Thyroid gland (tissue), 4 donors: ENCODE results near the gene LMF2. TPM values are rescaled to one million over a fixed set of nuclear protein-coding genes. Genes with fewer than 3 reads are reported as not detected.
"Not testable (repeated sequence)": the region's sequence is repeated elsewhere in the genome, so short reads cannot be mapped to it uniquely, and the experiment has no call there.

Experiments used
- DNase-seq, 2 donors: peaks; one replicate each; pipeline ENCODE4 v3.0.0-alpha.2; 2019
- H3K27ac ChIP-seq, 3 donors: fragments of 200-600 bp; sonication (generic); 1 replicate in 2 of 3; 2 replicates in 1 of 3; pipeline ENCODE4 v1.5.1; 2016 to 2019; ENCODE audit warnings: mild to moderate bottlenecking in 1 of 3, moderate library complexity in 1 of 3
- H3K27me3 ChIP-seq: fragments of 200-600 bp; sonication (generic); one replicate; pipeline ENCODE4 v1.5.1; 2019
- H3K36me3 ChIP-seq, 2 donors: fragments of 200-600 bp; sonication (generic); one replicate each; pipeline ENCODE4 v1.5.1; 2016 to 2019
- H3K4me1 ChIP-seq, 2 donors: fragments of 200-600 bp; sonication (generic); one replicate each; pipeline ENCODE4 v1.5.1; 2017 to 2019
- H3K4me3 ChIP-seq, 3 donors: fragments of 200-600 bp; sonication (generic); replicated peaks in 1 of 3; 1 replicate in 2 of 3; 2 replicates in 1 of 3; pipeline ENCODE4 v1.5.1; 2016; ENCODE audit warnings: mild to moderate bottlenecking in 1 of 3
- H3K9me3 ChIP-seq: fragments of 200-600 bp; sonication (generic); one replicate; pipeline ENCODE4 v1.5.1; 2017
- CTCF ChIP-seq, 6 experiments: fragments of 200-600 bp in 3 of 6; fragments of 450-650 bp in 3 of 6; sonication (generic) in 3 of 6; IDR thresholded peaks; one replicate each; pipeline ENCODE4 v1.5.1; 2016 to 2019; ENCODE audit warnings: antibody characterized with exemption in 6 of 6, mild to moderate bottlenecking in 2 of 6, inconsistent platforms in 1 of 6, moderate library complexity in 1 of 6
- POLR2A ChIP-seq, 2 donors: fragments of 450-650 bp; IDR thresholded peaks; one replicate each; pipeline ENCODE4 v1.6.1; 2017; ENCODE audit warnings: antibody characterized with exemption in 2 of 2, mild to moderate bottlenecking in 2 of 2, moderate library complexity in 1 of 2
- WGBS, 2 donors: methylation state at CpG; one replicate each; pipeline ENCODE4 v1.1.5; 2017; 5-methylcytosine and 5-hydroxymethylcytosine counted together
- intact Hi-C: fragments of 100-400 bp; cut with DNase I; formaldehyde crosslinking; loops from one replicate; pipeline ENCODE4 v1.15.1; 2023
- total RNA-seq, 4 donors: library from RNA; depleted of rRNA; stranded (reverse); fragments of >200 nt; gene quantifications; one replicate each; pipeline ENCODE4 v1.2.3, GENCODE V29; 2016

Gene LMF2
- total RNA-seq, 4 donors from 2014 or later, result 53.2 to 117 (median 96.6) TPM

DNA sequence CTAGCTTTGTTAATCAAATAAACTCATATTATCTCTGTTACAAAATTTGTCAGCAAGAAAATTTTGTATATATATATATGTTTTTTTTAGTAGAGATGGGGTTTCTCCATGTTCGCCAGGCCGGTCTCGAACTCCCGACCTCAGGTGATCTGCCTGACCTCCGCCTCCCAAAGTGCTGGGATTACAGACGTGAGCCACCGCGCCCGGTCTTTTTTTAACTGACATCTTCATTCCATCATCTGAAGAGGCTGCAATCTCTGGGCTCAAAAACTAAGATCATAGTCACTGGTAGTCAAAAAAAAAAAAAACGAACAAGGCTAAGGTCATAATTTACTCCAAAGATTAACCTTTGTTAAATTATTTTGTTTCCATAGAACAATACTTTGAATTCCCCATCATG is 32.9 kb upstream of the LMF2 start:
- peak overlapping the region in 2 of 3 donors; percentile 91 to 96 for H3K27ac ChIP-seq
- intact Hi-C loops, result no loop called here
- peaks cover 13 to 54% of the 10 kb centered on the region in 2 donors for H3K4me1 ChIP-seq
- H3K4me3 ChIP-seq, result no peak overlapping the region
- TF ChIP-seq CTCF (IDR thresholded peaks at IDR 0.05), result no peak
- no peak for TF ChIP-seq POLR2A (IDR thresholded peaks at IDR 0.05)
- DNase-seq, result no peak
- H3K9me3 ChIP-seq, result no peaks in the 10 kb centered on the region
- no peaks in the 10 kb centered on the region for H3K36me3 ChIP-seq
- H3K27me3 ChIP-seq, result no peaks in the 10 kb centered on the region
- WGBS, 2 donors, result 82 to 83% methylated on average over 10 of the region's 10 CpGs

GRCh38 chr22:50537765-50538164 is 30.3 kb upstream of the LMF2 start:
- no peaks in the 10 kb centered on the region for H3K9me3 ChIP-seq
- TF ChIP-seq CTCF (IDR thresholded peaks at IDR 0.05) (no peak), POLR2A (IDR thresholded peaks at IDR 0.05) (no peak)
- H3K36me3 ChIP-seq, result no peaks in the 10 kb centered on the region
- peaks cover 12 to 58% of the 10 kb centered on the region in 2 donors for H3K4me1 ChIP-seq
- peak overlapping the region in 2 of 3 donors; percentile 91 to 96 for H3K27ac ChIP-seq
- 87 to 88% methylated on average over 13 of the region's 13 CpGs for WGBS, 2 donors
- H3K4me3 ChIP-seq, result no peak overlapping the region
- intact Hi-C loops, result no loop called here
- no peaks in the 10 kb centered on the region for H3K27me3 ChIP-seq
- DNase-seq, result no peak

DNA sequence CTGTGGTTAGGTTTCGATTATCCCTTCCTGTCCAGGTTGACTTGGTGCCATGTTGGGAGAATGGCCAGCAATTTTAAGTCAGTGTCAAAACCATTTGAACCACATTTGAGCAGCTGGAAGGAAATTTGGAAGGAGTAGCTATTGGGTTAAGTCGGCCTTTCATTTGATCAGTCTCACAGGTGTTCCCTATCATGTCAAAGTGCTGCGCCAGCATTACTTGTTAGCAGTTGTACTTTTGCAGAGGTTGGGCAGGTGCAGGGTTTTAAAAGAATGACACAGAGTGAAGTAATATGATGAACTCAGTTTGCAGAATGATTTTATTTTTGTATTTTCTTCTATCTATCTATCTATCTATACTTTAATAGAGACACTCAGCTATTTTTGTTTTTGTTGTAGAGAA is 28.7 kb upstream of the LMF2 start:
- no peaks in the 10 kb centered on the region for H3K36me3 ChIP-seq
- H3K27me3 ChIP-seq, result no peaks in the 10 kb centered on the region
- no peak overlapping the region for H3K27ac ChIP-seq
- intact Hi-C loops, result no loop called here
- H3K4me3 ChIP-seq, result no peak overlapping the region
- no peak for DNase-seq
- TF ChIP-seq POLR2A (IDR thresholded peaks at IDR 0.05) (no peak), CTCF (IDR thresholded peaks at IDR 0.05) (no peak)
- 87 to 88% methylated on average over 3 of the region's 3 CpGs for WGBS, 2 donors
- H3K4me1 ChIP-seq, result peaks cover 21 to 56% of the 10 kb centered on the region in 2 donors
- H3K9me3 ChIP-seq, result no peaks in the 10 kb centered on the region

- Histone ChIP-seq H3K27me3 (no peaks in the 10 kb centered on the region), H3K4me1 (peaks cover 29 to 50% of the 10 kb centered on the region in 2 donors), H3K36me3 (no peaks in the 10 kb centered on the region), H3K9me3 (no peaks in the 10 kb centered on the region), H3K4me3 (no peak overlapping the region), H3K27ac (peak overlapping the region in 1 of 3 donors; percentile 60)
- DNase-seq, result no peak
- intact Hi-C loops, result no loop called here
- 80% methylated on average over 8 of the region's 8 CpGs for WGBS, 2 donors
- TF ChIP-seq CTCF (IDR thresholded peaks at IDR 0.05), result no peak
- TF ChIP-seq POLR2A (IDR thresholded peaks at IDR 0.05), result no peak
Measured at GRCh38 chr22:50535113-50535512, 27.6 kb upstream of the LMF2 start.

GRCh38 chr22:50533856-50534711 is 26.6 kb upstream of the LMF2 start:
- Histone ChIP-seq H3K27ac (peak overlapping the region; percentile 1 to 99 (median 35)), H3K4me1 (peaks cover 25 to 46% of the 10 kb centered on the region in 2 donors)
- H3K9me3 ChIP-seq, H3K27me3 ChIP-seq, H3K36me3 ChIP-seq, intact Hi-C loops, H3K4me3 ChIP-seq: not testable (repeated sequence)
- peak in 1 of 2 donors; percentile 66 for TF ChIP-seq POLR2A (IDR thresholded peaks at IDR 0.05)
- 34 to 43% methylated on average over 21 of the region's 21 CpGs for WGBS, 2 donors
- peak; percentile 82 to 87 for DNase-seq
